T-helper 1 cell (primary cell): ENCODE results near the gene FBXO10.
"Not testable (repeated sequence)": the region's sequence is repeated elsewhere in the genome, so short reads cannot be mapped to it uniquely, and the experiment has no call there.

Experiments used
- DNase-seq, 5 donors: peaks; one replicate each; pipeline ENCODE4 v3.0.0-alpha.2; 2012 to 2020

The FBXO10 gene

GRCh38 chr9:37477443-37477842 lies 98.7 kb downstream of the FBXO10 start:
- DNase-seq, result not testable (repeated sequence)

GRCh38 chr9:37476930-37477329 lies 99.2 kb downstream of the FBXO10 start:
- no peak for DNase-seq

- DNase-seq, result no peak
These were observed 101.7 kb downstream of the FBXO10 start for GRCh38 chr9:37474438-37474837.

GRCh38 chr9:37473982-37474381 lies 102.2 kb downstream of the FBXO10 start:
- not testable (repeated sequence) for DNase-seq

GRCh38 chr9:37471942-37472684 lies 104.1 kb downstream of the FBXO10 start:
- DNase-seq, result no peak

GRCh38 chr9:37468620-37469019 lies 107.6 kb downstream of the FBXO10 start:
- DNase-seq, result no peak

- not testable (repeated sequence) for DNase-seq
These were observed 108.7 kb downstream of the FBXO10 start for GRCh38 chr9:37467530-37467929.

- peak in 2 of 5 donors; percentile 15 to 19 for DNase-seq
These were observed 110.0 kb downstream of the FBXO10 start for GRCh38 chr9:37466037-37466709.

- peak; percentile 98 to 99 (median 99) for DNase-seq
These were observed 110.7 kb downstream of the FBXO10 start, which contains the start of gene ZBTB5 for GRCh38 chr9:37465249-37466036. ZBTB5 (minus strand) TSS chr9:37465450; CDS start chr9:37442551, 22,899 bp downstream.

GRCh38 chr9:37464426-37465248 lies 111.5 kb downstream of the FBXO10 start:
- peak in 4 of 5 donors; percentile 82 to 88 (median 84) for DNase-seq

GRCh38 chr9:37464006-37464405 lies 112.2 kb downstream of the FBXO10 start:
- no peak for DNase-seq
